Kidney epithelial cell (primary cell): ENCODE data around the gene LRCH3. TPM values are rescaled to one million over a fixed set of nuclear protein-coding genes. Genes with fewer than 3 reads are reported as not detected.
A peak's percentile ranks its signal among the peaks of the same experiment; 100 is the strongest.
"Not testable (repeated sequence)": the region's sequence is repeated elsewhere in the genome, so short reads cannot be mapped to it uniquely, and the experiment has no call there.

Experiments
- DNase-seq: peaks from one replicate; pipeline ENCODE4 v3.0.0-alpha.2; 2010; ENCODE audit warnings: low read depth
- H3K27me3 ChIP-seq: 2 replicates; pipeline ENCODE4 v1.6.0; 2011; ENCODE audit warnings: low read length; ENCODE audit not compliant: control insufficient read depth, insufficient read depth
- H3K36me3 ChIP-seq: 2 replicates; pipeline ENCODE4 v1.5.1; 2011; ENCODE audit warnings: low read length; ENCODE audit not compliant: control insufficient read depth, insufficient read depth
- H3K4me3 ChIP-seq: 2 replicates; pipeline ENCODE4 v1.5.1; 2011; ENCODE audit warnings: low read depth, mild to moderate bottlenecking, control low read depth, low read length
- CTCF ChIP-seq: IDR thresholded peaks from 2 replicates; pipeline ENCODE4 v1.5.1; 2011; ENCODE audit warnings: mild to moderate bottlenecking, moderate library complexity, low read length, control low read depth, inconsistent platforms; ENCODE audit not compliant: insufficient read depth, poor library complexity, severe bottlenecking
- total RNA-seq: library from RNA; depleted of rRNA; stranded (reverse); fragments of >200 nt; gene quantifications from 2 replicates; pipeline ENCODE4 v1.2.3, GENCODE V29; 2015

LRCH3 gene
- total RNA-seq, 1 donor from 2014 or later = 22.8 TPM

DNA sequence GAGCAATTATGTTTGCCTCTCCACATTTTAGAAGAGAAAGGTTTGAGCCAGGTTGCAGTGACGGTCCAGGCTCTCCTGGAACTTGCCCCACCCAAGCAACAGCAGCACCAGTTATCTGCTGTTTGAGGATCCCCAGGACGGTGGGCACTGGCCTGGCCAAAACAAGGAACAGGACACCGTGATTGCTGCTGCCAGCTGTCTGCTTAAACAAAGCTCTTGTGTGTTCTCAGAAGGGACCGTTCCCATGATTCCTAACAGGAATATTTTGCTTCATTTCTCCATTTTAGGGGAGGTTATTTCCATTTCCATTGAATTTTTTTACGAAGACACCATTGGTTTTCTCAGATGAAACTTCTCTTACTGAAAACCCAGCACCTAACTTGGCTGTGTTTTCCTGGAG, 92.5 kb downstream of the LRCH3 start:
- no peak for TF ChIP-seq CTCF
- no peaks in the 10 kb centered on the region for H3K27me3 ChIP-seq

DNA sequence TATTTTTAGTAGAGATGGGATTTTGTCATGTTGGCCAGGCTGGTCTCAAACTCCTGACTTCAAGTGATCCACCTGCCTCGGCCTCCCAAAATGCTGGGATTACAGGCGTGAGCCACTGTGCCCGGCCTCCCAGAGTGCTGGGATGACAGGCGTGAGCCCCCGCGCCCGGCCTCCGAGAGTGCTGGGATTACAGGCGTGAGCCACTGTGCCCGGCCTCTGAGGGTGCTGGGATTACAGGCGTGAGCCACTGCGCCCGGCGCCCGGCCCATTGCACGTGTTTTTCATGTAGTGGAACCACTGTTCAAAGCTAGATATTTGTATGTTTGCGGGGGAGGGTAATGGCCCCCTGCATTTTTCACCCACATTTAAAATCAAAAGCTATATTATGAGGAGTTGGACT, 93.3 kb downstream of the LRCH3 start:
- not testable (repeated sequence) for H3K27me3 ChIP-seq, DNase-seq, H3K4me3 ChIP-seq, H3K36me3 ChIP-seq

More for the DNA sequence above, 92.5 kb downstream of the LRCH3 start:
- no peak for DNase-seq
- no peak overlapping the region for H3K4me3 ChIP-seq
- H3K36me3 ChIP-seq = no peaks in the 10 kb centered on the region

DNA sequence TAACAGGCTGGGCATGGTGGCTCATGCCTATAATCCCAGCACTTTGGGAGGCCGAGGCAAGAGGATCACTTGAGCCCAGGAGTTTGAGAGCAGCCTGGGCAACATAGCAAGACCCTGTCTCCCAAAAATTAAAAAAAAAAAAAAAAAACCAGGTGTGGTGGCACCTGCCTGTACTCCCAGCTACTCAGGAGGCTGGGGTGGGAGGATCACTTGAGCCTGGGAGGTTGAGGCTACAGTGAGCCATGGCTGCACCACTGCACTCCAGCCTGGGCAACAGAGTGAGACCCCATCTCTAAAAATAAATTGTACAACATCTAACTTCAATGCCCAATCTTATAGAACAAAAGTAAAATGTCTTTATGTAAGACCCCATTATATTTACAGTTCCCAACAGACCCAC, 95.0 kb downstream of the LRCH3 start:
- H3K4me3 ChIP-seq, H3K27me3 ChIP-seq, H3K36me3 ChIP-seq, DNase-seq: not testable (repeated sequence)

DNA sequence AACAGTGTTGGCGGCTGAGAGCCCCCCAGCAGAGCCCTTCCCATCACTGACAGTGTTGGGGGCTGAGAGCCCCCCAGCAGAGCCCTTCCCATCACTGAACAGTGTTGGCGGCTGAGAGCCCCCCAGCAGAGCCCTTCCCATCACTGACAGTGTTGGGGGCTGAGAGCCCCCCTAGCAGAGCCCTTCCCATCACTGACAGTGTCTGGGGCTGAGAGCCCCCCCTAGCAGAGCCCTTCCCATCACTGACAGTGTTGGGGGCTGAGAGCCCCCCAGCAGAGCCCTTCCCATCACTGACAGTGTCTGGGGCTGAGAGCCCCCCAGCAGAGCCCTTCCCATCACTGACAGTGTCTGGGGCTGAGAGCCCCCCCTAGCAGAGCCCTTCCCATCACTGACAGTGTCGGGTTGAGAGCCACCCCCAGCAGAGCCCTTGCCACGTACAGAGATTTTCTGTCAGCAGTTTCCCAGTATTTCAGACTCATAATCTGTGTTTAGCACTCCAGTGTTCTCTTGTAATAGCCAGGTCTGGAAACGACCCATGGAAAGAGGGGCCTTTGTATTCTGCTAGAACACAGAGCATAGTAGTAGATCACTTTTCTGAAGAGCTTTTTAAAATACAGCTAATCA, 96.5 kb downstream of the LRCH3 start:
- H3K4me3 ChIP-seq, DNase-seq, H3K36me3 ChIP-seq, H3K27me3 ChIP-seq: not testable (repeated sequence)

GRCh38 chr3:197888511-197888910, 97.5 kb downstream of the LRCH3 start:
- no peak for TF ChIP-seq CTCF
- no peak for DNase-seq
- Histone ChIP-seq H3K4me3 (no peak overlapping the region), H3K27me3 (no peaks in the 10 kb centered on the region), H3K36me3 (no peaks in the 10 kb centered on the region)

DNA sequence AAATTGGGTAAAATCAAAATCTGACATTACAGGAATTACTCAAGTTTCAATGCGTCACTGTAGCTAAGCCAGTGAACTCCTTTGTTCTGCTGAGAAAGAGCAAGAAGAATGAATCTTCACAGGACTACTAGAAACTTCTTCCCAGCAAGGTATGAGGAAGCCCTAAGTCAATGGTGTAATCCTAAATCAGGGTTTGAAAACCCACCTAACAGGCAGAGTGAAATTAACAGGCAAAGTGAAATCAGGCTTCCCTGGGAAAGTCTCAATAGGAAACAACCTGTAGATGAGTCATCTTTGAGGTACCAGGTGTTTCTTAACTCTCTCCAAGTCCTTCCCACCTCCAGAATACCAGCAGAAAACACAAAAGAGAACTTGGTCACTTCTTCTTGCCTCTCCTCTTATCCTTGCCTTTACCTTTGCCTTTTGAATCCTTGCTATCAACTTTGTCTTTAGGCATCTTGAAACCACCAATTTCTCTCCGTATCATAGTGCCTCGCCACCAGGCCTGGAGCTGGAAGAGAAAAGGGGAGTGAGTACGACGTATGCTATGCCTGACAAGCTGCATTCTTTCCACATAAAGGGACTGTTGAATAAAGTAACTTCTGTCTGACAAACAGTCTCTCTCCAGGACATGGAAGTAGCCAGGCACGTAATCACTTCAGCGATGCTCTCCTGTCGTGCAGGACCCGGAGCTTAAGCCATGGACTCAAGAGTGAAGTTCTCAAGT, 98.3 kb downstream of the LRCH3 start:
- Histone ChIP-seq H3K36me3 (no peaks in the 10 kb centered on the region), H3K4me3 (no peak overlapping the region), H3K27me3 (no peaks in the 10 kb centered on the region)
- TF ChIP-seq CTCF = no peak
- peak; percentile 18 for DNase-seq

DNA sequence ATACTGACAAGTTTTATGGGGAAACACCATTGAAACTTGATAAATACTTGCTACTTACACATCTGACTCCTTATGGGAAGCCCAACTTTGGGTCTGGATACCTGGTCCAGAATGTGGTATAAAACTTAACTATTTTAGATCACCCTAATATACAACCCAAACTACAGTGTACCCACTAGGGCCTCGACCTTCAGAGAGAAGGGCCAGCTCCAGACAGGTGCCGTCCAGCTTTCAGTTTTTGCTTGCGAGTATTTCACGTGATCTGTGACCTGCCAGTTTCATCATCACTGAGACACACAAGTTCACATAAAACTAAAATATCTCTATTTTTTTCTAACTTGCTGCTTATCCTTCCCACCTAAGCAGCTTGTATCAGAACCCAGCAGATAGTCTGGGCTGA, 99.6 kb downstream of the LRCH3 start:
- H3K27me3 ChIP-seq = no peaks in the 10 kb centered on the region
- no peak overlapping the region for H3K4me3 ChIP-seq
- TF ChIP-seq CTCF = no peak
- DNase-seq = no peak
- H3K36me3 ChIP-seq = no peaks in the 10 kb centered on the region
